ENCODE results near the gene GPR139.

DNA sequence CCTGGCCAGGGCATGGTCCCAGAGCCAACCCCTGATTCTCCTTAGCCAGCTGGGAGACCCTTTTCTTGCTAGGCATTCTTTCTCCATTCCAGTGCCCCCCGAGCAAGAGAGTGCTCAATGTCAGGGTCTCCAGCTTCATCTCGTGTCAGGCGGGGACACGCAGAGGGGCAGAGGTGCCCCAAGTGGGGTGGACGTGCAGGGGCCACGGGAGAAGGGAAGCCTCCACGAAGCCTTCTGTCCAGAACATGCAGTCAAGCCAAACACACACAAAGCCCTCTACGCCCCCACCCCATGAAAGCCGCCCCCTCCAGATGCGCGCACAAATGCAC is 852 bp downstream of the GPR139 start:
- no peak for TF ChIP-seq SMAD1 (IDR thresholded peaks at IDR 0.05; ENCODE audit: low read depth, partially characterized antibody)
- TF ChIP-seq, protein P1, sequence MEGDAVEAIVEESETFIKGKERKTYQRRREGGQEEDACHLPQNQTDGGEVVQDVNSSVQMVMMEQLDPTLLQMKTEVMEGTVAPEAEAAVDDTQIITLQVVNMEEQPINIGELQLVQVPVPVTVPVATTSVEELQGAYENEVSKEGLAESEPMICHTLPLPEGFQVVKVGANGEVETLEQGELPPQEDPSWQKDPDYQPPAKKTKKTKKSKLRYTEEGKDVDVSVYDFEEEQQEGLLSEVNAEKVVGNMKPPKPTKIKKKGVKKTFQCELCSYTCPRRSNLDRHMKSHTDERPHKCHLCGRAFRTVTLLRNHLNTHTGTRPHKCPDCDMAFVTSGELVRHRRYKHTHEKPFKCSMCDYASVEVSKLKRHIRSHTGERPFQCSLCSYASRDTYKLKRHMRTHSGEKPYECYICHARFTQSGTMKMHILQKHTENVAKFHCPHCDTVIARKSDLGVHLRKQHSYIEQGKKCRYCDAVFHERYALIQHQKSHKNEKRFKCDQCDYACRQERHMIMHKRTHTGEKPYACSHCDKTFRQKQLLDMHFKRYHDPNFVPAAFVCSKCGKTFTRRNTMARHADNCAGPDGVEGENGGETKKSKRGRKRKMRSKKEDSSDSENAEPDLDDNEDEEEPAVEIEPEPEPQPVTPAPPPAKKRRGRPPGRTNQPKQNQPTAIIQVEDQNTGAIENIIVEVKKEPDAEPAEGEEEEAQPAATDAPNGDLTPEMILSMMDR (IDR thresholded peaks at IDR 0.05 in 2 of 3, conservative IDR thresholded peaks at IDR 0.05 in 1 of 3; ENCODE audit: control insufficient read depth in 2 of 3, extremely low read depth in 1 of 3, insufficient read depth in 1 of 3, low read depth in 3 of 3, low read length in 3 of 3): no peak
- TF ChIP-seq NFIC (IDR thresholded peaks at IDR 0.05; ENCODE audit: low read depth, low read length): no peak
- no peak for TF ChIP-seq SRF (IDR thresholded peaks at IDR 0.05; ENCODE audit: low read depth in 2 of 2, low read length in 2 of 2)
- no peak for TF ChIP-seq POLR2AphosphoS5 (IDR thresholded peaks at IDR 0.05; ENCODE audit: low read length)
- TF ChIP-seq TBL1XR1 (IDR thresholded peaks at IDR 0.05; ENCODE audit: low read depth, low read length): no peak
- no peak for TF ChIP-seq EP300 (IDR thresholded peaks at IDR 0.05; ENCODE audit: borderline replicate concordance in 1 of 2, control insufficient read depth in 1 of 2, low read depth in 2 of 2, low read length in 2 of 2)
- TF ChIP-seq NR2C2 (IDR thresholded peaks at IDR 0.05; ENCODE audit: borderline replicate concordance, control insufficient read depth, insufficient read length, low read depth): no peak
- TF ChIP-seq TAF1 (IDR thresholded peaks at IDR 0.05; ENCODE audit: borderline replicate concordance, low read depth, low read length): no peak

Data from GM12878 (cell line).